ENCODE results near the gene AFM.

- no peak for TF ChIP-seq CTCF (IDR thresholded peaks at IDR 0.05)
- TF ChIP-seq POLR2A (IDR thresholded peaks at IDR 0.05) = no peak
Observed at GRCh38 chr4:73479323-73479722, 2.2 kb upstream of the AFM start.

All from sigmoid colon (tissue), 3 donors.